Measurements from ENCODE around the gene PRKCH. TPM values are rescaled to one million over a fixed set of nuclear protein-coding genes. Genes with fewer than 3 reads are reported as not detected.

PRKCH gene
- total RNA-seq, 1 donor from 2014 or later, result 8.4 TPM

DNA sequence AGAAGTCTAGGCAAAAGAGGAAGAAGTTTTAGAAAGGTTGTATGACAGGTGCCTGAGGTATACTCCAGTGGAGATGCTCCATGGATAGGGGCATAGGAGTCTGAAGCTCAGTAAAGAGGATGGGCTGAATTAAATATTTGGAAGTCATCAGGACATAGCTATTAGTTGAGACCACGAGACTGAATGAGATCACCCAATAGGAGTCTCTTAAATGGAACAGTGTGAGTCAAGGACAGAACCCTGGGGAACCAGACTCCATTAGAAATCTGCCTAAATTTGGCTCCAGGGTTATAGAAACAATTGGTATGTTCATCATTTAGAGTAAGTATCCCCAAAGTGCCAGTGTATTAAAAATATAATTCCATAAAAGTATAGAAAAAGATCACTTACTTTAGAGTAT is 172.6 kb downstream of the PRKCH start:
- H3K36me3 ChIP-seq (ENCODE audit: control insufficient read depth, insufficient read depth, low read length), result no peaks in the 10 kb centered on the region
- TF ChIP-seq, protein P1, sequence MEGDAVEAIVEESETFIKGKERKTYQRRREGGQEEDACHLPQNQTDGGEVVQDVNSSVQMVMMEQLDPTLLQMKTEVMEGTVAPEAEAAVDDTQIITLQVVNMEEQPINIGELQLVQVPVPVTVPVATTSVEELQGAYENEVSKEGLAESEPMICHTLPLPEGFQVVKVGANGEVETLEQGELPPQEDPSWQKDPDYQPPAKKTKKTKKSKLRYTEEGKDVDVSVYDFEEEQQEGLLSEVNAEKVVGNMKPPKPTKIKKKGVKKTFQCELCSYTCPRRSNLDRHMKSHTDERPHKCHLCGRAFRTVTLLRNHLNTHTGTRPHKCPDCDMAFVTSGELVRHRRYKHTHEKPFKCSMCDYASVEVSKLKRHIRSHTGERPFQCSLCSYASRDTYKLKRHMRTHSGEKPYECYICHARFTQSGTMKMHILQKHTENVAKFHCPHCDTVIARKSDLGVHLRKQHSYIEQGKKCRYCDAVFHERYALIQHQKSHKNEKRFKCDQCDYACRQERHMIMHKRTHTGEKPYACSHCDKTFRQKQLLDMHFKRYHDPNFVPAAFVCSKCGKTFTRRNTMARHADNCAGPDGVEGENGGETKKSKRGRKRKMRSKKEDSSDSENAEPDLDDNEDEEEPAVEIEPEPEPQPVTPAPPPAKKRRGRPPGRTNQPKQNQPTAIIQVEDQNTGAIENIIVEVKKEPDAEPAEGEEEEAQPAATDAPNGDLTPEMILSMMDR (IDR thresholded peaks at IDR 0.05; ENCODE audit: insufficient read depth, low read length, poor library complexity, severe bottlenecking), result no peak
- no peak overlapping the region for H3K4me3 ChIP-seq (ENCODE audit: low read depth, low read length)
- no peaks in the 10 kb centered on the region for H3K27me3 ChIP-seq (ENCODE audit: control insufficient read depth, insufficient read depth, low read length)
- no peak for DNase-seq (ENCODE audit: low read depth)

GRCh38 chr14:61495809-61496208 is 174.4 kb downstream of the PRKCH start:
- Histone ChIP-seq H3K4me3 (ENCODE audit: low read depth, low read length) (no peak overlapping the region), H3K36me3 (ENCODE audit: control insufficient read depth, insufficient read depth, low read length) (no peaks in the 10 kb centered on the region), H3K27me3 (ENCODE audit: control insufficient read depth, insufficient read depth, low read length) (no peaks in the 10 kb centered on the region)
- no peak for DNase-seq (ENCODE audit: low read depth)
- TF ChIP-seq, protein P1 (IDR thresholded peaks at IDR 0.05; ENCODE audit: insufficient read depth, low read length, poor library complexity, severe bottlenecking), result no peak

DNA sequence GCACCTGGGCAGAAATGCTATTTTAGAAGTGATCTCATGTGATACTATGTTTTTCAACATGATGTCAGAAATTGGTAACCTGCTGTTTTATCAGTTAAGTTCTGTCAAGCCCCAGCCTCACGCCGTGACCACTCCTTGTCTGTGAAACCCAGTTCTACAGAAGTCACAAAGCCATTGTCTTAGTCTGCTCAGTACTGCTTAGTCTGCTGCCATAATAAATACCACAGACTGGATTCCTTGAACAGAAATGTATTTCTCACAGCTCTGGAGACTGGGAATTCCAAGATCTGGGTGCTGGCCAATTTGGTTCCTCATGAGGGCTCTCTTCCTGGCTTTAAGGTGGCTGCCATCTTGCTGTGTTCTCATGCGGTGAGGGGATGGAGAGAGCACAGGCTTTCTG is 176.9 kb downstream of the PRKCH start:
- DNase-seq (ENCODE audit: low read depth), result no peak
- H3K36me3 ChIP-seq (ENCODE audit: control insufficient read depth, insufficient read depth, low read length), result no peaks in the 10 kb centered on the region
- no peak overlapping the region for H3K4me3 ChIP-seq (ENCODE audit: low read depth, low read length)
- no peaks in the 10 kb centered on the region for H3K27me3 ChIP-seq (ENCODE audit: control insufficient read depth, insufficient read depth, low read length)
- TF ChIP-seq, protein P1 (IDR thresholded peaks at IDR 0.05; ENCODE audit: insufficient read depth, low read length, poor library complexity, severe bottlenecking), result no peak

- Histone ChIP-seq H3K4me3 (ENCODE audit: low read depth, low read length) (no peak overlapping the region), H3K27me3 (ENCODE audit: control insufficient read depth, insufficient read depth, low read length) (no peaks in the 10 kb centered on the region), H3K36me3 (ENCODE audit: control insufficient read depth, insufficient read depth, low read length) (no peaks in the 10 kb centered on the region)
- no peak for DNase-seq (ENCODE audit: low read depth)
- TF ChIP-seq, protein P1 (IDR thresholded peaks at IDR 0.05; ENCODE audit: insufficient read depth, low read length, poor library complexity, severe bottlenecking), result no peak
Measured at GRCh38 chr14:61498811-61499210, 177.4 kb downstream of the PRKCH start.

DNA sequence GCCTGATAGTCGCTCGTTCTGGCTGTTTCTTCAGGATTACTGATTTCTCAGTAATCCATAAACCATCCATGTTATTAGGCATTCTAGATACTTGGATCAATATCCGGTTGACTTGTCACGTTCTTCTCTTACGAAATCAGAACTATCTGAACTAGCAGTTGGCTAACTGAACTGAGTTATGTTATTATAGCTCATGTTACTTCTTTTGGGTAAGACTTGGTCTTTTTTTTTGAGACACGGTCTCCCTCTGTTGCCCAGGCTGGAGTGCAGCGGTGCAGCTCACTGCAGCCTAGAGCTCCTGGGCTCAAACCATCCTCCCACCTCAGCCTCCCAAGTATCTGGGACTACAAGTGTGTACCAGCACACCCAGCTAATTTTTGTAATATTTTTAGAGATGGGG is 178.6 kb downstream of the PRKCH start:
- no peaks in the 10 kb centered on the region for H3K36me3 ChIP-seq (ENCODE audit: control insufficient read depth, insufficient read depth, low read length)
- DNase-seq (ENCODE audit: low read depth), result no peak
- TF ChIP-seq, protein P1 (IDR thresholded peaks at IDR 0.05; ENCODE audit: insufficient read depth, low read length, poor library complexity, severe bottlenecking), result no peak
- no peaks in the 10 kb centered on the region for H3K27me3 ChIP-seq (ENCODE audit: control insufficient read depth, insufficient read depth, low read length)
- H3K4me3 ChIP-seq (ENCODE audit: low read depth, low read length), result no peak overlapping the region

- Histone ChIP-seq H3K27me3 (ENCODE audit: control insufficient read depth, insufficient read depth, low read length) (no peaks in the 10 kb centered on the region), H3K4me3 (ENCODE audit: low read depth, low read length) (no peak overlapping the region), H3K36me3 (ENCODE audit: control insufficient read depth, insufficient read depth, low read length) (no peaks in the 10 kb centered on the region)
- TF ChIP-seq, protein P1 (IDR thresholded peaks at IDR 0.05; ENCODE audit: insufficient read depth, low read length, poor library complexity, severe bottlenecking), result no peak
- DNase-seq (ENCODE audit: low read depth), result no peak
Measured at GRCh38 chr14:61501714-61502458, 180.5 kb downstream of the PRKCH start.
